GM03348 (cell line): ENCODE results near the gene SLAMF8.

Source experiments
- DNase-seq: peaks from one replicate; pipeline ENCODE4 v3.0.0; 2012; ENCODE audit warnings: low spot score

SLAMF8 gene

DNA sequence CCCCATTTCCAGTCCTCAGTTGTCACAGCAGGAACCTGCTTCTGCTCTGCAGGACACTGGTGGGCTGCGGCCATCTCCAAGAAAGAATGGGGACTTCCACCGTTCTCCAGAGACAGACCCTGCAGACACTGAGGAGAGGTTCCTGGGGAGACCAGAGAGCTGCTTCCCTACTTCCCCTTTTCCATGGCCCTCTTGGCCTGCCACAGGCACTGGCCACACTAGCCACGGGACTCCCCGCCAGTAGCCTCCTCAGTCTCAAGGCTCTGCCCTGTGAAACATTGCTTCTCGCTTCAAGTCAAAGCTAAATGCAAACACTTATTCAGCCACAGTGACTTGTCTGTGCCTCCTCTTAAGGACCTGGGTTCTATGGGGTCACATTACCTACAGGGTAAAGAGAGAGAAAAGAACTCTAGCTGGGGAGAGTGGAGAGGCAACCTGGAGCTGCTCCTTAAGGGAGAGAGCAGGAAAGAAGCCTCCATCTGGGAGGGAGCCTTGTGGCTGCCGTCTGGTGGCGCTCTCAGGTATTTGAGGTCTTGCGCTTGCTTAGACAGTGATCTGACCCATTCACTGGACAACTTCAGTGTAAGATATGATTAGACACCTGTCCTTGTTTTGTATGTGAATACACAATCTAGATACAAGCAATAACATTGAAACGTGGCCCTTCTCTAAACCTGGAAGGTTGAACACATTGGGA lies 5.4 kb upstream of the SLAMF8 start:
- peak; percentile 77 for DNase-seq

DNA sequence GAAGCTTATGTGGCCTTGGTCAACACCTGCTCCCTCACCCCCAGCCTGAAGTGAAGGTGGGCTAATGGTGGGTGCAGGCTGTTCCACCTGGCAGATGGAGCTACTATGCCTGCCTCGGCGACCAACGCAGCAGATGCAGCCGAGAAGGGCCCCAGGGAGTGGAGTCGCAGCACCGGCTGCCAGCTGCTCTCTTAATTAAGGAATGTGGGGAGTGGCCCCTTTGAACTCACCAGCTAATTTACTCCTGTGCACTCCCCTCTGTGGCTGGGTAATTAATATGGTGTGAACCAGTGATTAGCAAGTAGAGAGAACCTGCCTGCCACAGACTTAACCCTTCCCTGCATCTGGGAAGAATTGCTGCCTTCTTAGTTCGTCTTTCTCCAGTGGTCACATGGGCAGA lies 3.3 kb upstream of the SLAMF8 start:
- no peak for DNase-seq

DNA sequence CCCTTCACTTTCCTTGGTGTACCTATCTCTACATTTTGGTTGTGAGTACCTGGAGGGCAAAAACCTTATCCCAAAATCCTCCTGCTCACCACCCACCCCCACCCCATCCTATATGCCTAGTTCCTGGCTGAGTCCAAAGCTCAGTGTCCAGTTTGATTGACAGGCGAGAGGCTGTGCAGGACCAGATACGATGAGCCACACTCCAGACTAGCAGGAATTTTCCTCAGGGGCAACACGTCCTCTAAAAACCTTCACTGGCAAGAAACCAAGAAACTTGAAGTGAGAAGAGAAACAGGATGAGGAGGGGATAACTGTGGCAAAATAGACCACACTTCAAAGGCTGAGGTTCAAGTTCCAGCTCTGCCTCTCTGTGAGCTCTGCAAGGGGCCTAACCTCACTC lies 1.1 kb upstream of the SLAMF8 start:
- DNase-seq: no peak

DNA sequence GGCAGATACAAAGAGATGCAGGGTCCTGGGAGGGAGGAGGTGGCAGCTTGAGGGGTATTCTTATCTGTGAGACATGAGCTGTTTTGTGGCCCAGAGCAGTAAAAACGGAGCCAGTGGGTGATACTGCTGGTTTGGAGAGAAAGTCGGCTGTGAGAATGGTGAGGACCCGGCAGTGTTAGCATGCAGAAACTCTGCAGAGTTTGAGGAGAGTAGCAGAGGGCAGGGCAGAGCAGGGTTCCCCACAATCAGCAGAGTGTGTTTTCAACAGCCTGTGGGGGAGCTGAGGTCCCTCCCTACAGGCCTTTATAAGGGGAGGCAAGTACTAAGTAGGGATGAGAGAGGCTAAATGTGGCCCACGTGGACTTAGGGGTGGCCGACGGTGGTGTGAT lies 423 bp downstream of the SLAMF8 start:
- DNase-seq: no peak

DNA sequence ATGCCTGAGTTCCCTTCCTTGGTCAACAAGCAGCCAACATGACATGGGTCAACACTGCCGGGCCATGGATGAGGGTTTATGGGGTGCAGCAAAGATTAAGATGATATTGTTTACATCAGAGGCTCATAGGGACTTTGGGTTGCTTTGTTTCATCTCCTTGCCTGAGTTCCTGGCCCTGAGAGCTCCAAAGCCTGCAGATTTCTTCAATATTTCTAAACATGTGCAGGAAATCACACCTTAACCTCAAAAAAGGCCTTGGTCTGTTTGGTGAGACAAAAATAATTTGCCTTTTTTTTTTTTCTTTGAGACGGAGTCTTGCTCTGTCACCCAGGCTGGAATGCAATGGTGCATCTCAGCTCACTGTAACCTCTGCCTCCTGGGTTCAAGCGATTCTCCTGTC lies 876 bp downstream of the SLAMF8 start:
- no peak for DNase-seq

DNA sequence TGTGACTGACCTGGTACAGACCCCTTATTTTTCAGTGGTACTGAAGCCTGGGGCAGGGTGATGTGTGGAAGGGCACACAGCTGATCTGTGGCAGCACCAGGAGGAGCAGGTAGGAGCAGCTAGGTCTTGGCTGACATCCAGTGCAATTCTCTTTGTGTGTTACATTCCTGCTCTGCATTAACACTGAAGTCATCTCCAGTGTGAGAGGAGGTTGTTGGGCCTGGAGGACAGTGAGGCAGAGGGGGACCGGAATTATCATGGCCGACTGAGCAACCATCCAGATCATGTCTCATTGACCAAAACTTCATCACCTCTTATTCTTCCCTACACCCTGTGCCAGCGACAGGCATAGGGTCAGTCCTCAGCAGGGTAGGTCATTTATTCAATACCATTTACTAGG lies 1.5 kb downstream of the SLAMF8 start:
- DNase-seq: no peak

DNA sequence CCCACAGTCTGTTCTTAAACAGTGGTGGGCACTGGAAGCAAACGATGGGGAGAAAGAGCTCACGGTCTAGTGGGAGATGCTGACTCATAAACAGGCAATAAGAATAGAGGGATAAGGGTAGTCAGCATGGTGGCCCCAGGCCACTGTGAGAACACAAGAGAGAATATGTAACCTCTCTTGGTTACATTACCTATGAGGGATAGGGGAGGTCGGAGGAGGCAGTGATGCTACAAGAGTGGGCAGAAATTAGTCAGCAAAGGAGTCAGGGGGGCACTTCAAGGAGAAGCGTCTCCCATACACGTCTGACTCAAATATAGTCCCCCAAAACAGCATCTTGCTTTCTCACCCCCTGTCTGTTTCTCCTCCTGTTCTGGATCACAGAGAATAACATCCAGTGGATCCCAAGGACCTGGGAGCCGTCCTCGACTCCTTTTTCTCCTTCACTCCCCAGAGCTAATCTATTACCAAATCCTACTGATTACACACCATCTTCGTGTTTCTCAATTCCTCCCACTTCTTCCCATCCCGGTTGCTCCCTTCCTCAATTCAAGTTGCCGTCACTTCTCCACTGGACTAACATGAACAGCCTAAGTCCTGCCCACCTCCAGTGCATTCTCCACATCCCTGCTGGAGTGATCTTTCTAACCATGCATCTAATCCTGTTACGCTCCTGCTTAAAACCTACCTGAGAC lies 2.1 kb downstream of the SLAMF8 start:
- DNase-seq: no peak

DNA sequence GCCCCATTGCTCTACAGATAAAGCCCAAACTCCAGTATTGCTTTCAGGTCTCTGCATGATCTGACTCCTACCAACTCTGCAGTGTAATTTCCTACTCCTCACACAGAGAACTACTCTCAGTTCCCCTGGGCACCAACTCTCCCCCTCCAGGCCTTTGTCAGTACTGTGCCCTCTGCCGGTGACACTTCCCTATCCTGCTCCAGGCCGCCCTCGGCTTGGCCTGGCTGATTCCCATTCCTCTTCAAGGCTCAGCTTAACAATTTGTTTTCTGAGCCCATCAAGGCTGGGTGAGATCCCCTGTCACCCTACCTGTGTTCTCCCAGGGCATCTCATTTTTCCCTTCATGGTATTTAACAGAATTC lies 2.6 kb downstream of the SLAMF8 start:
- DNase-seq: peak; percentile 36

DNA sequence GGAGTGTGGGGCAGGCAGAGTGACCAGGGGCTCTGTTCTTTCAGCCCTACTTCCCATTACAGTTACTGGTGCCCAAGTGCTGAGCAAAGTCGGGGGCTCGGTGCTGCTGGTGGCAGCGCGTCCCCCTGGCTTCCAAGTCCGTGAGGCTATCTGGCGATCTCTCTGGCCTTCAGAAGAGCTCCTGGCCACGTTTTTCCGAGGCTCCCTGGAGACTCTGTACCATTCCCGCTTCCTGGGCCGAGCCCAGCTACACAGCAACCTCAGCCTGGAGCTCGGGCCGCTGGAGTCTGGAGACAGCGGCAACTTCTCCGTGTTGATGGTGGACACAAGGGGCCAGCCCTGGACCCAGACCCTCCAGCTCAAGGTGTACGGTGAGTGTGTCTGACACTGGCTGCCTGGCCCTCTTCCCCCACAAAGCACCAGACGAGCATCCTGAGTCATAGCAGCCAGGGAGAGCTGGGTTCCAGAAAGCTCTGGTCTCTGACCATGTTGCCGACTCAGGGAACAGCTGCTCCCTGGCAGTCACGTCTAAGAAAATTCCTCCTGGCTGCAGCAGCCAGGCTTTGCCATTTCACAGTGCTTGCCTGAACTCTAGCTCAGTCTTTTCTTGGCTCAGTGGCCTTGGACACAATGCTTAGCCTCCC lies 3.3 kb downstream of the SLAMF8 start:
- peak; percentile 86 for DNase-seq

DNA sequence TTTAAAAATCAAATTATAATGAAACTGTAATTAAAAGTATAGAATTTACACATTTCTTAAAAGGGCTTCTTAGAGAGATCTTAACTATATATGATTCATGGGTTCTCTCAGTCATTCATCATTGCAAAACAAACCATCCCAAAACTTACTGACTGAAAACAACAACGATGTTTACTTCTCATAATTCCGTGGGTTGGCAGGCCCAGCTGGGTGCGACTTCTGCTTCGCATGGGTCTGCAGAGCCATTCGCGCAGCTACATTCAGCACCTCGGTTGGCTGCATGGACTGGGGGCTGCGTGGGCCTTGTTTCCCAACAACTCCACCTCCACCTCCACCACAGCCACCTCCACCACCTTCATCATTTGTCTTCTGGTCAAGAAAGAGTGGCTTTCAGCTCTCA lies 4.0 kb downstream of the SLAMF8 start:
- no peak for DNase-seq

DNA sequence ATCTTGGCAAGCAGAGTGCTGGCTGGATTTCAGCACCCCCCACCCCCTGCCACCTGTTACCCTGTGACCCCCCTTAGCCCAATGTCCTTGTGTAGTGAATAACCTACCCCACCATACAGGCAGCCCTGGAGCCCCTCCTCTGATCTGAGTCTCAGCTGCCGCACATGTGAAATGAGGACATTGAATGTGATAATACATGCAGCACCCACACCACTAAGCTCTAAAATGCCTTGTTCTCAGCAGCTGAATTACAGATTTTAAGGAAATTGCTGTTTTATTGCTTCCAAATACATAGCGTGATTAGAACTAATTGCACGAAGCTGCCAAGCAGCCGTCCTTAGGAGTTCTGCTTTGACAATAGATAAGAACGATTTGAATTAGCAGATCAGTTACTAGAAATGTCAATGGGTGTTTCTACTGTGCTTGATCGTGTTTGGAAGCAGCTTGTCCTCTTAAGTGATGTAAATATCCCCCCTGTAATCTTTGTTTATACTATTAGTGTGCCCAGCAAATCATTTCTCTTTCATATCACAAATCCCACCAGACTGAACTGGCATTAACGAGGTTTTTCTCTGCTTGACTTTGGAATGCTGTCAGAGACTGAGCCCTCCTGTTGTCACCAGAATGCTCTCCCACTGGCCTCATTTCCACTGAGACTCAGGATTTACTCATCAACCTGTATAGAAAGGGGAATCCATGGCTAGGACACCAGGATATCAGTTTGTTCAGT lies 4.9 kb downstream of the SLAMF8 start:
- DNase-seq: no peak

DNA sequence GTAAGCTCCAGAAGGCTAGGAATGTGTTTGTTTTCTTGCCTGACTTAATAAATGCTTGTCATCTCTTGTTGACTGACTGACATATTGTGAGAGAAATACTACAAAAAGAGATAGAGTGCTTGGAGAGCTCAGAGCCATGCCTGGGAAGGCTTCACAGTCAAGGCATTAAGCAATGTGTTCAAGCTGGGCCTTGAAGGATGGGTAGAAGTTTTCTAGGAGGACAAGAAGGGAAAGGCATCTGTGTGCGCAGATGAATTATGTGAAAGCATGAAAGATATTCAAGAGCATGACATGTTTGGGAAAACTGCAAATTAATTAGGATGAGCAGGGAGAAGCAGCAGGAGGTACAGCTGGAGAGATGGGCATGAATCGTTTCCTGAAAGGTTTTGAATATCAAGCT lies 5.6 kb downstream of the SLAMF8 start:
- no peak for DNase-seq

DNA sequence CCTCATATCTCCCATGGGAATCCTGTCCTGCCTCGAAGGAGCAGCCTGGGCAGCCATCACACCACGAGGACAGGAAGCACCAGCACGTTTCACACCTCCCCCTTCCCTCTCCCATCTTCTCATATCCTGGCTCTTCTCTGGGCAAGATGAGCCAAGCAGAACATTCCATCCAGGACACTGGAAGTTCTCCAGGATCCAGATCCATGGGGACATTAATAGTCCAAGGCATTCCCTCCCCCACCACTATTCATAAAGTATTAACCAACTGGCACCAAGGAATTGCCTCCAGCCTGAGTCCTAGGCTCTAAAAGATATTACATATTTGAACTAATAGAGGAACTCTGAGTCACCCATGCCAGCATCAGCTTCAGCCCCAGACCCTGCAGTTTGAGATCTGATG lies 8.7 kb downstream of the SLAMF8 start:
- no peak for DNase-seq

DNA sequence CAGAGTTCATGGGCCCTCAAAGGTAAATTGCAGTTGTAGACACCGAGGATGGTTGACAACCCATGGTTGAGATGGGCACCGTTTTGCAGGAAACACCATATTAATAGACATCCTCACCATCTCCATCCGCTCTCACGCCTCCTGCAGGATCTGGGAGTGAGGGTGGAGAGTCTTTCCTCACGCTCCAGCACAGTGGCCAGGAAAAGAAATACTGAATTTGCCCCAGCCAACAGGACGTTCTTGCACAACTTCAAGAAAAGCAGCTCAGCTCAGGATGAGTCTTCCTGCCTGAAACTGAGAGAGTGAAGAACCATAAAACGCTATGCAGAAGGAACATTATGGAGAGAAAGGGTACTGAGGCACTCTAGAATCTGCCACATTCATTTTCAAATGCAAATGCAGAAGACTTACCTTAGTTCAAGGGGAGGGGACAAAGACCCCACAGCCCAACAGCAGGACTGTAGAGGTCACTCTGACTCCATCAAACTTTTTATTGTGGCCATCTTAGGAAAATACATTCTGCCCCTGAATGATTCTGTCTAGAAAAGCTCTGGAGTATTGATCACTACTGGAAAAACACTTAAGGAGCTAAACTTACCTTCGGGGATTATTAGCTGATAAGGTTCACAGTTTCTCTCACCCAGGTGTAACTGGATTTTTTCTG lies 9.3 kb downstream of the SLAMF8 start:
- DNase-seq: no peak

DNA sequence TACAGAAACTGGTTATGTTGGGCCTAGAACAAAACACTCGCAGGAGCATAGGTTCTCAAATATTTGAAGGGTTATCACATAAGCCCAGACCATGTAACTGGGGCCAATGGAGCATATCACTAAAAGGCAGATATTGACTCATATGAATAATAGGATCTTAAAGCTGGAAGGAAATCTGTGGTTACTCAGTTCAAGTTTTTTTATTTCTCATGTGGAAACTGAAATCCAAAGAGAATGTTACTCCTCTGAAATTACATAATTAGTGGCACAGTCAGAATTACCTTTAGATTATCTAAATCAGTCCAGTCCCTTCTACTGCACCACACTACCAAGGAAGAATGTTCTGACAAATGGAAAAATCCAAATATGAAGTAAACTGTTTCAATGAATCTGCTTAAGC lies 12.0 kb downstream of the SLAMF8 start:
- no peak for DNase-seq

DNA sequence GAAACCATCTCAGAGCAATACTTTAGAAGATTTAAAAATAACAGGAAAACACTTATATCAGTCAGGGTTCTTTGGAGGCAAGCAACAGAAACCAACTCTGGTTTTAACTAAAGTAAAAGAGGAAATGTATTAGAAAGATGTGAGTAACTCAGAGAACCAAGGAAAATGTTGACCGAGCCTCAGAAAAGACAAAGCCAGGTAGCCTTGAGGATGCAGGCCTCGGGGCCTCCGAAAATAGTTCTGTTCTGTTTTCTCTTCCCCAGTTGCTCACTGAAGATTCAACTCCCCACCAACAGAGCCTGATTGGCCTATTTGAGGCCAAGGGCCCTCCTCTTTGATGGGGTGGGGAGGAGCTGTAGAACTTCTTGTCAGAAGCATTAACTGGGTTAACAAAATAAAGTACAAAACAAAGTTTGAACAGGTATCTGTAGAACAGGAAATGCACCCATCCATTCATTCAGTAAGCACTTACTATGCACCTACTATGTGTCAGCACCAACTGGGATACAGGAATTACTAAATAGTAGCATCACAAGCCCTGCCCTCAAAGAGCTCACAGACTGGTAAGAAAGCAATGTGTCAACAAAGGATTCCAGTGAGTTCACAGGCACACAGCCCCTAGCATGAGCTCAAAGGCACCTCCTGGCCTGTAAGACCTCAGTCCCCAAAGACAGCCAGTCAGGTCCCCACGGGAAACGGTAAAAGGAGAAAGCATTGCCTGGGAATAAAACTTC lies 12.6 kb downstream of the SLAMF8 start:
- DNase-seq: no peak

DNA sequence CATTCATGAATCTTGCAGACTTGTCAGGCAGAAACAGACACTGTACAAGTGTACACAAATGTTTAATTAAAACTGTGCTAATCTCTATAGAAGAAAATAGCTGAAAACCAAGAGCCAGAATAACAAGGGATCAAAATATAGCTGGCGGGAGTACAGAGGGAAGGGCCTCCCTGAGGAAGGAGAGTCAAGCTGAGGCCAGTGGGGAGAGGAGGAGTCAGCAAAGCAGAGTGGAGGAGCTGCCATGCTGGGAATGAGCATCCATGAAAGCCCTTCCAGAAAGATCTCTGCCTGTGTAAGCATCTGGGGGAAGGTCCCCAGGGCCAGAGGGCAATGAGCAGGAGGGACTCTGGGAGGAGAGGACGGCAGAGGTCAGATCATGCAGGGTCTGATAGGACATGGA lies 15.1 kb downstream of the SLAMF8 start:
- no peak for DNase-seq

DNA sequence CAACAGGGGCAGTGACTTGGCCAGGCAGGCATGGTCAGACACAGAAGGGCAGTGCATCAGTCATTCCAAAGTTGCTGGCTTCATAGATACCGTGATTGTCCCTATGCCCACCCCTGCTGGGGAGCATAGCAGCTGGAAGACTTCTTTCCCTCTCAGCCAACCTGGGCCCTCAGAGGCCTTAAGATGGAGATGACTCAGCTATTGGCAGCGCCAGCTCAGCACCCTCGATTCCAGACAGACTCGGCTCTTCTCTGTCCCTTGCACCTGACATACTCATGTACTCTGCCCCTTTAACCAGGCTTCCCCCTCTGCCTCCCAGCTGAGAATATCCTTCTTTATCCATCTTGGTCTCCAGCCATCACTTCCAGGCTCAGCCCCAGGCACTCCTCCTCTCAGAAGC lies 16.8 kb downstream of the SLAMF8 start:
- no peak for DNase-seq

DNA sequence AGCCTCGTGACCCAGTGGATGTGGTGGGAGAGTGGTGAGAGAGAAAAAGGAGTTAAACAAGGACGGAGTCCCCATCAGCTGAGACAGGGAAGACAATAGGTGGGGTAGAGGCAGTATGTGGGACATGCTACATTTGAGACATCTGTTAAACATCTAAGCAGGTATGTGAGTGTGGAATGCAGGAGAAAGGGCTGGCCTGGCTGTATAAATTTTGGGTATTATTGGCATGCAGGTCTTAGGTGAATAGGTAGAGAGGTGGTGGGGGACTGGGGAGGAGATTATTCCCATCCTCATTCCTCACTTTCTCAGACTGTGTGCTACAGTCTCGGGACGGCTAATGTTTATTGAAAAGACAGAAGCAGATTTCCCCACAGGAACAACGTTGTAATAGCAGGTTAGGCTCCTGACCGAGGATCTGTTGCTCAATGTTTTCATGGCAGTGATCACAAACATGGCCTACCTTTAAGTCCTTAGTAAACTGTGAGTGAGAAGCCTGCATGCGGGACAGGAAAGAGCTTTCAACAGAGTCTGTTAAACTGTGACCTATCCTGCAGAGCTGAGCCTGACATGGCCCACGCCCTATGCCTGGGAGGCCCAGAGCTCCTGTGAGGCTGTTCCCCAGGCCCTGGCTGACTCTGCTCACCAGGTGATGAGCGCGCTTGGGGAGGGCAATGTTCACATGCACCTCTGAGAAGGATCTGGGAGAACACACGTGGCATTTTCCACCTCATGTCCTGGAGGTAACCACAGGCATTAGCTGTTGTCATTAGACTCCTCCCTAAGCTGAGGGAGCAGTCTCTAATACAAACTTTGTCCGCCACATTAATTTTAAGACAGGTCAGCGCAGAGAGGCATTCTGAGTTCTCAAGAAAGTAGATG lies 19.3 kb downstream of the SLAMF8 start:
- DNase-seq: no peak

DNA sequence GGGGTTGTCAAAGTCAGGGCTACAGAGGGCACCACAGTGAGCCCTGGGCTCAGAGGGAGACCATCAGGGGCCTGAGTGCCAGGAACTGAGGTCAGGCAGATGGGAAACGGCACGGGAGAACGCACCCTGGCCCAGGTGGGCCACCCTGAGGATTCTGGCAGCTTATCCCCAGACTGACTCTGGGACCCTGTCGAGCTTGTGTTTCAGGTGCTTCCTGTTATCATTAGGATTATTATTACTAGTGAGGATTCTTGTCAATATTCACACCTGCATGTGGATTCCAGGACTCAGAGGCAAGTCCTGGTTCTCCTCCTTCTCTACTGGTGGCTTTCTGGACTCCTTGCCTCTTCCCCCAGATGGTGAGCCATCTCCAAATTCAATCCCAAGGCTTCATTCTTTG lies 20.6 kb downstream of the SLAMF8 start:
- DNase-seq: no peak

DNA sequence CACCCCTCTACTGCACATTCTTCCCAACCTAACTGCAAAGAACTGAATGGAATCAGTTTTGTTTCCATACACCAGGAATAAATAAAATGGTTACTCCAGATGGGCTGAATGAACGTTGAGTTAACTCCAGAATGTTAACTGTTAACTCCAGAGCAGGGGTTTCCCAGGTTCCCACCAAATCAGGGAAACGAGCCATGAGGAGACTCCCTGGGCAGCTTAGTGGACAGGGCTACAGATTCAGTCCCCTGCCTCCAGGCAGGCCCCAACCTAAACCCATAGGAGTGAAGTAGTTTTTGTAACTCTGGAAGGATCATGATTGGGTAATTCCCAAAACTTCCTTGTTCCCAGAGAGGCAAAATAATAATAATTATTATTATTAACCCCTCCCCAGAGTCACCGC lies 21.7 kb downstream of the SLAMF8 start:
- no peak for DNase-seq
